H9 (cell line): Measurements from ENCODE around the gene MTX1. TPM values are rescaled to one million over a fixed set of nuclear protein-coding genes. Genes with fewer than 3 reads are reported as not detected.

Experiments used
- DNase-seq: peaks from one replicate; pipeline ENCODE4 v3.0.0-alpha.2; 2017
- H2AFZ ChIP-seq: one replicate; pipeline ENCODE4 v1.6.1; 2013; ENCODE audit warnings: mild to moderate bottlenecking, low read length, control low read depth, moderate library complexity
- H2AK5ac ChIP-seq: 2 replicates; pipeline ENCODE4 v1.6.1; 2013; ENCODE audit warnings: low read length, control low read depth, mixed read lengths; ENCODE audit not compliant: insufficient read length
- H2BK120ac ChIP-seq: one replicate; pipeline ENCODE4 v1.6.1; 2013; ENCODE audit warnings: low read depth, mild to moderate bottlenecking, low read length, control low read depth, inconsistent platforms; ENCODE audit not compliant: poor library complexity, severe bottlenecking
- H2BK12ac ChIP-seq: 2 replicates; pipeline ENCODE4 v1.6.1; 2013; ENCODE audit warnings: low read length, control low read depth, mixed read lengths, low read depth; ENCODE audit not compliant: insufficient read length
- H2BK15ac ChIP-seq: 2 replicates; pipeline ENCODE4 v1.6.1; 2013; ENCODE audit warnings: low read depth, low read length, control low read depth
- H2BK20ac ChIP-seq: one replicate; pipeline ENCODE4 v1.6.1; 2013; ENCODE audit warnings: low read depth, mild to moderate bottlenecking, low read length, control low read depth, inconsistent platforms; ENCODE audit not compliant: poor library complexity, severe bottlenecking
- H2BK5ac ChIP-seq: 2 replicates; pipeline ENCODE4 v1.6.1; 2013; ENCODE audit warnings: low read length, control low read depth, mixed read lengths; ENCODE audit not compliant: insufficient read length
- H3K14ac ChIP-seq: 2 replicates; pipeline ENCODE4 v1.6.1; 2013; ENCODE audit warnings: low read length, control low read depth; ENCODE audit not compliant: insufficient read depth
- H3K18ac ChIP-seq: 2 replicates; pipeline ENCODE4 v1.6.1; 2013; ENCODE audit warnings: low read depth, mild to moderate bottlenecking, mixed read lengths, low read length, control low read depth; ENCODE audit not compliant: insufficient read length
- H3K23ac ChIP-seq: 2 replicates; pipeline ENCODE4 v1.6.1; 2013; ENCODE audit warnings: low read length, control low read depth, mixed read lengths, low read depth; ENCODE audit not compliant: insufficient read length
- H3K23me2 ChIP-seq: 2 replicates; pipeline ENCODE4 v1.6.1; 2013; ENCODE audit warnings: low read depth, mild to moderate bottlenecking, mixed read lengths, low read length, control low read depth; ENCODE audit not compliant: insufficient read length, poor library complexity, severe bottlenecking
- H3K27ac ChIP-seq: 2 replicates; pipeline ENCODE4 v1.5.1; 2013; ENCODE audit warnings: low read length, control low read depth, mixed read lengths, low read depth; ENCODE audit not compliant: insufficient read length
- H3K27me3 ChIP-seq: 2 replicates; pipeline ENCODE4 v1.6.1; 2013; ENCODE audit warnings: low read length, control low read depth, inconsistent platforms; ENCODE audit not compliant: insufficient read depth
- H3K4ac ChIP-seq: 2 replicates; pipeline ENCODE4 v1.6.1; 2013; ENCODE audit warnings: low read depth, mild to moderate bottlenecking, control low read depth, inconsistent platforms, low read length, moderate library complexity
- H3K4me1 ChIP-seq: 2 replicates; pipeline ENCODE4 v1.6.1; 2013; ENCODE audit warnings: low read length, control low read depth, inconsistent platforms; ENCODE audit not compliant: insufficient read depth
- H3K4me2 ChIP-seq: 2 replicates; pipeline ENCODE4 v1.6.1; 2013; ENCODE audit warnings: low read length, control low read depth, mixed read lengths; ENCODE audit not compliant: insufficient read length, insufficient read depth
- H3K56ac ChIP-seq: 2 replicates; pipeline ENCODE4 v1.6.1; 2013; ENCODE audit warnings: low read depth, mild to moderate bottlenecking, mixed read lengths, low read length, control low read depth; ENCODE audit not compliant: insufficient read length
- H3K79me1 ChIP-seq: 2 replicates; pipeline ENCODE4 v1.6.1; 2013; ENCODE audit warnings: low read depth, mild to moderate bottlenecking, moderate library complexity, low read length, control low read depth, inconsistent platforms; ENCODE audit not compliant: insufficient read depth, poor library complexity, severe bottlenecking
- H3K79me2 ChIP-seq: 2 replicates; pipeline ENCODE4 v1.6.1; 2013; ENCODE audit warnings: low read length, control low read depth, inconsistent platforms; ENCODE audit not compliant: insufficient read depth
- H3K9ac ChIP-seq: 2 replicates; pipeline ENCODE4 v1.6.1; 2013; ENCODE audit warnings: low read length, control low read depth, mixed read lengths; ENCODE audit not compliant: insufficient read length; ENCODE audit errors: extremely low read depth
- H3K9me3 ChIP-seq: one replicate; pipeline ENCODE4 v1.6.1; 2013; ENCODE audit warnings: low read depth, low read length, inconsistent platforms; ENCODE audit not compliant: control insufficient read depth
- H3T11ph ChIP-seq: one replicate; pipeline ENCODE4 v1.6.1; 2013; ENCODE audit warnings: mild to moderate bottlenecking, low read length, control low read depth, inconsistent platforms
- H4K20me1 ChIP-seq: one replicate; pipeline ENCODE4 v1.6.1; 2013; ENCODE audit not compliant: control insufficient read depth, insufficient read length, insufficient read depth
- H4K5ac ChIP-seq: 2 replicates; pipeline ENCODE4 v1.6.1; 2013; ENCODE audit warnings: low read depth, mild to moderate bottlenecking, mixed read lengths, low read length, control low read depth; ENCODE audit not compliant: insufficient read length
- H4K8ac ChIP-seq: replicated peaks from 2 replicates; pipeline ENCODE4 v1.6.1; 2013; ENCODE audit warnings: low read length, control low read depth, mixed read lengths, low read depth; ENCODE audit not compliant: insufficient read length
- H4K91ac ChIP-seq: 2 replicates; pipeline ENCODE4 v1.6.1; 2013; ENCODE audit warnings: low read depth, mild to moderate bottlenecking, moderate library complexity, mixed read lengths, low read length, control low read depth; ENCODE audit not compliant: insufficient read length
- H3K27ac Mint-ChIP-seq, 3 experiments: 2 replicates in 2 of 3; 3 replicates in 1 of 3; pipeline ENCODE4 v1.8.0; 2020 to 2021; ENCODE audit warnings: mixed read lengths in 3 of 3, mild to moderate bottlenecking in 1 of 3, moderate library complexity in 1 of 3
- H3K27me3 Mint-ChIP-seq: 2 replicates; pipeline ENCODE4 v1.8.0; 2021; ENCODE audit warnings: low read depth, mild to moderate bottlenecking, moderate library complexity, mixed read lengths
- H3K36me3 Mint-ChIP-seq, 3 experiments: 2 replicates in 2 of 3; 3 replicates in 1 of 3; pipeline ENCODE4 v1.8.0; 2020 to 2021; ENCODE audit warnings: low read depth in 3 of 3, mixed read lengths in 3 of 3; ENCODE audit not compliant: insufficient read depth in 1 of 3
- H3K4me1 Mint-ChIP-seq, 2 experiments: 2 replicates each; pipeline ENCODE4 v1.8.0; 2020; ENCODE audit warnings: mixed read lengths in 2 of 2
- H3K4me3 Mint-ChIP-seq, 2 experiments: 2 replicates in 1 of 2; 3 replicates in 1 of 2; pipeline ENCODE4 v1.8.0; 2020 to 2021; ENCODE audit warnings: mild to moderate bottlenecking in 2 of 2, mixed read lengths in 2 of 2, moderate library complexity in 1 of 2
- H3K9me3 Mint-ChIP-seq, 2 experiments: 2 replicates in 1 of 2; 3 replicates in 1 of 2; pipeline ENCODE4 v1.8.0; 2020; ENCODE audit warnings: mild to moderate bottlenecking in 2 of 2, mixed read lengths in 2 of 2, moderate library complexity in 1 of 2
- CTCF ChIP-seq: fragments of 200-600 bp; sonication (generic); conservative IDR thresholded peaks from 3 replicates; pipeline ENCODE4 v1.8.0; 2021; ENCODE audit warnings: antibody characterized with exemption, mild to moderate bottlenecking
- WGBS: extraction: QIAGEN DNeasy Blood & Tissue Kit; methylation state at CpG from one replicate; pipeline ENCODE4 v1.1.7; 2013; ENCODE audit warnings: missing lambda C conversion rate, low lambda C conversion rate, mixed read lengths; ENCODE audit not compliant: insufficient read length; ENCODE audit errors: extremely low coverage; 5-methylcytosine and 5-hydroxymethylcytosine counted together
- total RNA-seq: library from RNA; stranded (reverse); gene quantifications from 2 replicates; pipeline ENCODE4 v1.2.1, GENCODE V29; 2021

MTX1 gene
- total RNA-seq, 1 experiment from 2014 or later: 45.0 TPM

GRCh38 chr1:155207806-155208540, 522 bp upstream of the MTX1 start, which contains the start of gene THBS3:
TSS of gene THBS3 (minus strand) at chr1:155207897. CDS start at chr1:155207876, 21 bp downstream.
- no CpG with 5 or more reads among the region's 17 CpGs for WGBS
- Histone ChIP-seq H3K79me2 (no peaks in the 10 kb centered on the region), H3K23ac (no peak within 1 kb of the TSS), H3K18ac (peak within 1 kb of the TSS; percentile 99), H3K27me3 (no peaks in the 10 kb centered on the region), H2BK15ac (no peak within 1 kb of the TSS; the same call in 1 of the 2 replicates), H3K4me1 (peaks cover 2% of the 10 kb centered on the region; the same call in 1 of the 2 replicates), H3K56ac (no peak within 1 kb of the TSS), H4K5ac (peak within 1 kb of the TSS; percentile 22), H3T11ph (no peak within 1 kb of the TSS), H2AFZ (no peak within 1 kb of the TSS), H3K79me1 (no peaks in the 10 kb centered on the region), H3K4ac (peak within 1 kb of the TSS; percentile 78; the same call in 1 of the 2 replicates), H2BK5ac (no peak within 1 kb of the TSS), H4K8ac (peak within 1 kb of the TSS; percentile 23), H4K20me1 (no peaks in the 10 kb centered on the region), H3K9ac (peak within 1 kb of the TSS; percentile 68), H2BK12ac (peak within 1 kb of the TSS; percentile 82), H2AK5ac (no peak within 1 kb of the TSS), H3K27ac (no peak within 1 kb of the TSS), H3K14ac (peak within 1 kb of the TSS; percentile 97), H2BK20ac (no peak within 1 kb of the TSS), H2BK120ac (peak within 1 kb of the TSS; percentile 74), H3K4me2 (peak within 1 kb of the TSS; percentile 89), H3K9me3 (no peaks in the 10 kb centered on the region), H3K23me2 (peaks cover 6% of the 10 kb centered on the region), H4K91ac (no peak within 1 kb of the TSS)
- Mint-ChIP-seq H3K27ac (peak within 1 kb of the TSS; percentile 93 to 99 (median 97)), H3K4me1 (peaks cover 30 to 31% of the 10 kb centered on the region in 2 experiments), H3K27me3 (peaks cover 12% of the 10 kb centered on the region), H3K36me3 (peaks cover 3 to 31% (median 31%) of the 10 kb centered on the region in 3 experiments; a peak in 5 of 7 replicates), H3K4me3 (peak within 1 kb of the TSS; percentile 89 to 92), H3K9me3 (no peaks in the 10 kb centered on the region)
- peak; percentile 64 for DNase-seq
- no peak for TF ChIP-seq CTCF
